ENCODE results near the gene OSCAR.
A peak's percentile ranks its signal among the peaks of the same experiment; 100 is the strongest.

The OSCAR gene

DNA sequence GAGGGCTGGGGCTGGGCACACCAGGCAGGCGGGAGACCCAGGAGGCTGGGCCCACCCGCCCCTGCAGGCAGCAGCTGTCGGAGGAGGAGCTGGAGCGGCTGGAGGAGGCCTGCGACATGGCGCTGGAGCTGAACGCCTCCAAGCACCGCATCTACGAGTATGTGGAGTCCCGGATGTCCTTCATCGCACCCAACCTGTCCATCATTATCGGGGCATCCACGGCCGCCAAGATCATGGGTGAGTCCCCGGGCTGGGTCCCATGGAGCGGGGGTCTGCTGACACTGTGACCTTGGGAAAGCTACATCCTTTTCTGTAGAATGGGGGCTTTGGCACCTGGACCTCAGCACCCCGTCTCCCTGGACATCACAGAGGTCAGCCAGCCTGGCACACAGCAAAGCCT lies 23.1 kb upstream of the OSCAR start:
- Histone ChIP-seq H3K4me3 (ENCODE audit: low read length) (no peak overlapping the region), H3K27ac (ENCODE audit: low read length) (no peak overlapping the region), H3K4me1 (ENCODE audit: low read length) (no peaks in the 10 kb centered on the region), H3K9me3 (replicated peaks; ENCODE audit: insufficient read depth, low read length) (no peaks in the 10 kb centered on the region), H3K9me2 (replicated peaks; ENCODE audit: insufficient read depth, low read length) (no peaks in the 10 kb centered on the region), H3F3A (ENCODE audit: insufficient read depth, low read length) (no peaks in the 10 kb centered on the region), H3K36me3 (replicated peaks; ENCODE audit: insufficient read depth, low read length) (no peaks in the 10 kb centered on the region), H3K27me3 (replicated peaks; ENCODE audit: insufficient read depth, low read length) (no peaks in the 10 kb centered on the region), H3K79me2 (ENCODE audit: low read length) (no peaks in the 10 kb centered on the region), H3K4me2 (ENCODE audit: low read depth, low read length) (no peak overlapping the region), H4K20me1 (ENCODE audit: insufficient read depth, low read length) (no peaks in the 10 kb centered on the region), H2AFZ (ENCODE audit: low read length) (no peak overlapping the region), H3K9ac (ENCODE audit: low read length) (no peak overlapping the region)
- DNase-seq, result no peak
- TF ChIP-seq, protein P1, sequence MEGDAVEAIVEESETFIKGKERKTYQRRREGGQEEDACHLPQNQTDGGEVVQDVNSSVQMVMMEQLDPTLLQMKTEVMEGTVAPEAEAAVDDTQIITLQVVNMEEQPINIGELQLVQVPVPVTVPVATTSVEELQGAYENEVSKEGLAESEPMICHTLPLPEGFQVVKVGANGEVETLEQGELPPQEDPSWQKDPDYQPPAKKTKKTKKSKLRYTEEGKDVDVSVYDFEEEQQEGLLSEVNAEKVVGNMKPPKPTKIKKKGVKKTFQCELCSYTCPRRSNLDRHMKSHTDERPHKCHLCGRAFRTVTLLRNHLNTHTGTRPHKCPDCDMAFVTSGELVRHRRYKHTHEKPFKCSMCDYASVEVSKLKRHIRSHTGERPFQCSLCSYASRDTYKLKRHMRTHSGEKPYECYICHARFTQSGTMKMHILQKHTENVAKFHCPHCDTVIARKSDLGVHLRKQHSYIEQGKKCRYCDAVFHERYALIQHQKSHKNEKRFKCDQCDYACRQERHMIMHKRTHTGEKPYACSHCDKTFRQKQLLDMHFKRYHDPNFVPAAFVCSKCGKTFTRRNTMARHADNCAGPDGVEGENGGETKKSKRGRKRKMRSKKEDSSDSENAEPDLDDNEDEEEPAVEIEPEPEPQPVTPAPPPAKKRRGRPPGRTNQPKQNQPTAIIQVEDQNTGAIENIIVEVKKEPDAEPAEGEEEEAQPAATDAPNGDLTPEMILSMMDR (IDR thresholded peaks at IDR 0.05; ENCODE audit: low read length), result no peak
- TF ChIP-seq EZH2 (optimal IDR thresholded peaks at IDR 0.05; ENCODE audit: low read depth, low read length) (no peak), EZH2phosphoT487 (IDR thresholded peaks at IDR 0.05; ENCODE audit: low read length) (no peak)

DNA sequence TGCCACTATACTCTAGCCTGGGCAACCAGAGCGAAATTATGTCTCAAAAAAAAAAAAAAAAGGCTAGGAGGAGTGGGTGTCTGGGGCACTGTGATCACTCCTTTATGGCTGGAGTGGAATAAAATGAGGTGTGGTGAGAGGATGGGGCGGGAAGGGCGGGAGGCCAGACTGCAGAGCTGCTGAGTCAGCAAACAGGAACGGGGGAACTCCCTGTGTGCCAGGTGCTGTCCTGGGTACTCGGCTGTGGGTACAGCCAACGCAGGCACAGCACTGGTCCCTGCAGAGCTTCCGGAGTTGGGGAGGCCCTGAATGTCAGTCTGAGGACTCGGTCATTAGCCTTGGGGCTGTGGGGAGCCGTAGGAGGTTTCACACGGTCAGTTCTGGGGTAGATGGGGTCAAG lies 20.7 kb upstream of the OSCAR start:
- H3K4me2 ChIP-seq (ENCODE audit: low read depth, low read length), result no peak overlapping the region
- no peak overlapping the region for H3K27ac ChIP-seq (ENCODE audit: low read length)
- no peaks in the 10 kb centered on the region for H3F3A ChIP-seq (ENCODE audit: insufficient read depth, low read length)
- TF ChIP-seq, protein P1 (IDR thresholded peaks at IDR 0.05; ENCODE audit: low read length), result no peak
- no peak for TF ChIP-seq EZH2 (optimal IDR thresholded peaks at IDR 0.05; ENCODE audit: low read depth, low read length)
- no peak for TF ChIP-seq EZH2phosphoT487 (IDR thresholded peaks at IDR 0.05; ENCODE audit: low read length)
- H4K20me1 ChIP-seq (ENCODE audit: insufficient read depth, low read length), result no peaks in the 10 kb centered on the region
- DNase-seq, result no peak
- no peaks in the 10 kb centered on the region for H3K27me3 ChIP-seq (replicated peaks; ENCODE audit: insufficient read depth, low read length)
- no peaks in the 10 kb centered on the region for H3K9me2 ChIP-seq (replicated peaks; ENCODE audit: insufficient read depth, low read length)
- H3K4me3 ChIP-seq (ENCODE audit: low read length), result no peak overlapping the region
- no peak overlapping the region for H2AFZ ChIP-seq (ENCODE audit: low read length)
- H3K9me3 ChIP-seq (replicated peaks; ENCODE audit: insufficient read depth, low read length), result no peaks in the 10 kb centered on the region
- H3K9ac ChIP-seq (ENCODE audit: low read length), result no peak overlapping the region
- H3K36me3 ChIP-seq (replicated peaks; ENCODE audit: insufficient read depth, low read length), result no peaks in the 10 kb centered on the region
- peaks cover 11% of the 10 kb centered on the region for H3K79me2 ChIP-seq (ENCODE audit: low read length)
- peaks cover 4% of the 10 kb centered on the region; the same call in 1 of the 2 replicates for H3K4me1 ChIP-seq (ENCODE audit: low read length)

DNA sequence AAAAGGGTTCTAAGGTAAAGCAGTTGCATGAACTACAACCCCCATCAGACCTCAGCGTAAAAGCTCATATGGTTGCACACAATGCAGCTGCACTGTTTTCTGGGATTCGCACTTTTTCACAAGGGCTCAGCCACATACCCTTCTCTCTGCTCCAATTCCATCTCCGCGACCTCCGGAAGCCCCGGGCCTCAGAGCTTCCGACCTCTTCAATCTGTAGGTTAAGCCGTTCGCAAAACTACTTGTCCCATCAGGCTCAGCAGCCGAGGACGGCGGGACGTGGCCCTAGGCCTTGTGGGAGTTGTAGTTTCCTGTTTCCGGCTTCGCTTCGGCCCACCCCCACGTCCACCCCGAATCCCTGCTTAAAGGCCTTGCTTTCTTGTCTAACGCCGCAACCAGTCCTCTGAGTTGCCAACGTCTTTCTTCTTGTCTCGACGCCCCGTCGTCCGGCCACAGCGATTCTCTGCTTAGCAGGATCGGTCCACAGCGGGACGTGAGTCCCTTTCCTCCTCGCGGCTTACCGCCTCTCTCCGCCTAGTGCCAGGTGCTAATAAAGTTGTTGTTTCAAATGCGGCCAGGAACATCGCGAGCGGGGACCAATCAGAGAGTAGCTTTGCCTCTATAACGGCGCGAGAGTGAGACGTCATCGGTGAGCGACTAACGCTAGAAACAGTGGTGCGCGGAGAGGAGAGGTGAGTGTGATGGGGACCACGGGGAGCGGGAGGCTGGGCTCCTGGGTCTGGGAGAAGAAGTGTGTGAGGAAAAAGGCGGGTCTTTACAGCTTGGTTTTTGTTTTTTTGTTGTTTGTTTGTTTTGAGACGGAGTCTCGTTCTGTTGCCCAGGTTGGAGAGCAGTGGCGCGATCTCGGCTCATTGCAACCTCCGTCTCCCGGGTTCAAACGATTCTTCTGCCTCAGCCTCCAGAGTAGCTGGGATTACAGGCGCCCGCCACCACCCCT lies 14.8 kb upstream of the OSCAR start, which contains the start of the genes PRPF31 and TFPT:
PRPF31 (plus strand) TSS at position 646 of the 955 bp plus-strand sequence. CDS start 2,525 bp downstream, outside the sequence.
TFPT (minus strand) TSS at position 549 of the 955 bp plus-strand sequence; CDS start at position 161, 388 bp downstream.
- no peaks in the 10 kb centered on the region for H3F3A ChIP-seq (ENCODE audit: insufficient read depth, low read length)
- peak within 1 kb of the TSS; percentile 64 for H3K27ac ChIP-seq (ENCODE audit: low read length)
- peak within 1 kb of the TSS; percentile 85 for H3K4me3 ChIP-seq (ENCODE audit: low read length)
- peaks cover 26% of the 10 kb centered on the region for H3K79me2 ChIP-seq (ENCODE audit: low read length)
- no peaks in the 10 kb centered on the region for H3K36me3 ChIP-seq (replicated peaks; ENCODE audit: insufficient read depth, low read length)
- peaks cover 4% of the 10 kb centered on the region; the same call in 1 of the 2 replicates for H3K4me1 ChIP-seq (ENCODE audit: low read length)
- H3K9me2 ChIP-seq (replicated peaks; ENCODE audit: insufficient read depth, low read length), result no peaks in the 10 kb centered on the region
- H3K27me3 ChIP-seq (replicated peaks; ENCODE audit: insufficient read depth, low read length), result no peaks in the 10 kb centered on the region
- peak within 1 kb of the TSS; percentile 80 for H2AFZ ChIP-seq (ENCODE audit: low read length)
- peak; percentile 98 for DNase-seq
- no peaks in the 10 kb centered on the region for H3K9me3 ChIP-seq (replicated peaks; ENCODE audit: insufficient read depth, low read length)
- H4K20me1 ChIP-seq (ENCODE audit: insufficient read depth, low read length), result no peaks in the 10 kb centered on the region
- TF ChIP-seq, protein P1 (IDR thresholded peaks at IDR 0.05; ENCODE audit: low read length), result no peak
- TF ChIP-seq EZH2 (optimal IDR thresholded peaks at IDR 0.05; ENCODE audit: low read depth, low read length) (no peak), EZH2phosphoT487 (IDR thresholded peaks at IDR 0.05; ENCODE audit: low read length) (no peak)
- H3K4me2 ChIP-seq (ENCODE audit: low read depth, low read length), result peak within 1 kb of the TSS; percentile 92
- peak within 1 kb of the TSS; percentile 82 for H3K9ac ChIP-seq (ENCODE audit: low read length)
